ENCODE data around the gene ECE1.
"Not testable (repeated sequence)": the region's sequence is repeated elsewhere in the genome, so short reads cannot be mapped to it uniquely, and the experiment has no call there.

The ECE1 gene

DNA sequence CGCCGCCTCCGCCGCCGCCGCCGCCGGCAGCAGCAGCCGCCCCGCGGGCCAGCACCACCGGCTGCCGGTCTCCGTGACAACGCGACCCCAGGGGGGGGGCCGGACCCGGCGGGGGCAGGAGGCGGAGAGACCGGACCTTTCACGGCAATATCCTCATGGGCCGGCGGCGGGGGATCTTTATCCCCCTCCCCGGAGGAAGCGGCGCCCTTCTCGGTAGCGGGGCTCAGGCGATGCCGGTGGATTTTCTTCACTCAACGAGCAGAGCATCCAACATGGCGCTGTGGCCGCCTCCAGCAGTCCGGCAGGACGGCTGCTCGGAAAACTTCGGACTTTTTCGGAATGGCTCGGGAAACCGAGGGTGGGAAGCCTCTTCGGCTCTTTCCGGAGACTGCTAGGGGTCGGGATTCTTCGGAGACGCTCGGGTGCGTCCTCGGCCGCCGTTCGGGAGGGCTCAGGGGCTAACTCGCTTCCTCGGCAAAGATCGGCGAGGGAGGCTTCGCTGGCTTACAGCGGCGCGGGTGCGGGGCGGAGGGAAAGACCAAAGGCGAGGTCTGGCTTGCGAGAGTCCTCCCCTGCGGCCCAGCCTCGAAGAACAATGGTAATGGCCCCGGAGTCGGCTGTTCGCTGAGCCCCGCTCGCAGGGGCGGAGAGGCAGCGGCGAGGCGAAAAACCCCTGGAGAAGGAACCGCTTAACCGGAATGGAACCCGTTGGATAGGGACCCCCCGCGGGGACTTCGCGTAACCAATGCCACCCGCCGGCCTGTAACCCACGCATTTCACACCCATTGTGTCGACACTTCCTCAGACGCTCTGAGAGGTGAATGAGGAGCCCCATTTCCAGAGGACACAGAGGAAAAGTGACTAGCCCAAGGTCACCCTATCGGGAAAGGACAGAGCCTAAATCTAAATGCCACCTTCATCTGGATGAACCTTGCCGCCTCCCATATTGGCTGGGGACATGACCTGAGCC, 113.4 kb downstream of the ECE1 start, which contains the start of gene EIF4G3:
Gene EIF4G3, minus strand, starts transcription at position 312 of the 970 bp plus-strand sequence. CDS start 174,155 bp downstream, outside the sequence.
- DNase-seq (ENCODE audit: low read depth) = peak; percentile 95

DNA sequence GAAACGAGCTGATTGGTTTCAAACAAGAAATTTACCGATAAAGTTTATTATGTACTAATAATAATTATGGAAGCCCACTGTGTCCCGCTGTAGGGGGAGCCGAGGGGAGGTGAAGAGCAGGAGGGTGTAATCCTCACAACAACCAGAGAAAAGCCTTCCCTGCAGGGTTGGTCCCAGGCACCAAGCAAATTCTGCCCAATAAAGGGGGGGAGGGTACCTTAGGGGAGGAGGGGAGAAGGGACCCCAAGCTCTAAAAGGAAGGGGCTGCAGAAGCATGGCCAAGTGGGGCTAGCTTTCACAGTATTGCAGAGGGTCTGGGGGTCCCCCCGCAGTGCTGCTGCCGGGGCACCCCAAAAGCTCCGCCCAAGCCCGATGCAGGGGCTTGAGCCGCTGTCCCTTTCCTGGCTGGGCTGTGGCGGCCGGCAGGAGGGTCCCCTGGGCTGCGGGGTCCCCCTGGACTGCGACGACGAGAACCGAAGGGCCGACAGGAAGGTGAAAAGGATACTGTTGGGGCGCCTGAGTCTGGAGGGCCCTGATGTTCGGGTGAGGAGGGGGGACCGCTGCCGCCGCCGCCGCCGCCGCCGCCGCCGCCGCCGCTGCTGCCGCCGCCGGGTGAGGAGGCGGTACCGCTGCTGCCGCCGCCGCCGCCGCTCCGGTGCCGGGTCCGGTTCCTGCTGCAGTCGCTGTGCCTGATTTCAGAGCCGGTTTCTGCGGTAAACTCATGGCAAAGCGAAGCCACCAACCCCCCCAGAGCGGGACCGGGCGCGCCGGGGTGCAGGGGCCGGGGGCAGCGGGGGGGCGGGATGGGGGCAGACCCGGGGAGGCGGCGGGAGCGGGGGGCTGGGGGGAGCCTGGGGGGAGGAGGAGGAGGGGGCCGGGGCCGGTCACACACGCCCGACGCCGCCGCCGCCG, 114.3 kb downstream of the ECE1 start:
- DNase-seq (ENCODE audit: low read depth) = no peak

DNA sequence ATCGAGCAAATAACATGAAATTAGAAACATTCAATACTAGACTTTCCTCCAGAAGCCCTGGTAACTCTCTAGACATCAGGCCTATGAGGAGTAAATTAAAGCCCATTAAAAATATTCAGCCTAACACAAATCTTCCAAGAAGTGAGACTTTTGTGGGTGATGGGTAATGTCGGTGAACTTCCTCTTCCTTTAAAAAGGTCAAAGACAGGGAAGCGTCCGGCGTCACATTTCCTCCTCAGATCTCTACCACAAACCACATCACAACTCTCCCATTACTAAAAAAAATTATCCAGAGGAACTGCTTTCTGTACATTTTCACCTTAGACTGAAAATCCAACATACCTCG, 115.0 kb downstream of the ECE1 start:
- DNase-seq (ENCODE audit: low read depth) = peak; percentile 61

DNA sequence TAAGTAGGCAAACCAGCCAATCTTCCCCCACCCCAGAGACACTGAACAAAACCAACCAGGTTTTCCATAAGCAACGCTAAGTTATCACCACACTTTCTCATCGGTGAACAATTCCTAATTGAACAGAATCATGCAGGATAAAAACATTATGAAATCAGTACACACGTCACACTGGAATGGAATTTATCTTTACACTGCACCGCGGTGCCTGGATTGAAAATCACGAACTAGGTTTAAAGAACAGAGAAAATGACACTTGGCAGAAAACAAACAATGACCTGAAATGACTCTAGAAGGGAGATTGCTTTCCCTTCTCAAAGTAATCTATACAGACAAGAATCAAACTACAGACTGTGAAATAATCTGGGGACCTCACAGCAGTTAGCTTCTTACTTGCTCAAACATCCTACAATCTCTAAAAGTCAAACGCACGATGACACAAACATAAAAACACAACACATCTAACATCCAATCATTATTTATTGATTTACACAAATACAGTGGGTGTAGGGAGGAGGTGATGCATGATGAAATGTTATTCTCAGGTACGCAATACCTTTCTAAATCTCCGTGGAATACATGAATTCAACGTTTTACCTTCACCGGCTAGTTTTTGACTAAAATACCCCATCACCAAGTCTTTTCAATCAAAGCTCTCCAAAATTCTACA, 115.5 kb downstream of the ECE1 start:
- peak; percentile 84 for DNase-seq (ENCODE audit: low read depth)

DNA sequence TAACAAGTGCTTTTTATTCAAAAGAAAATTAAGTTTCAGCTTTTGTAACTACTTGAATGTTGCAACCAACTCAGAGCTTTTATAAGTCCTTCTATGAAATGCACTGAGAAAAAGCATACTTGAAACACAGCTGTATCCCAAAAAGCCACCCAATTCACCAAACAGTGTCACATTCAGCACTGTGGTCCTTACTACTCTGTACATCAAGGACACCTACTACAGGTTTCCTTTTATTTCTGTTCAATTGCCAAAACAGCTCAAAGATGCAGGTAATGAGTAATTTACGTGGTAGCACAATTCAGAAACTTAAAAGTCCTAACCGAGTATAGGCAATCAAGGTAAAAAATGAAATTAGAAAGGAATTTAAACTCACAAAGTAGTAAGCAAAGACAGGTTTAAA, 116.0 kb downstream of the ECE1 start:
- no peak for DNase-seq (ENCODE audit: low read depth)

DNA sequence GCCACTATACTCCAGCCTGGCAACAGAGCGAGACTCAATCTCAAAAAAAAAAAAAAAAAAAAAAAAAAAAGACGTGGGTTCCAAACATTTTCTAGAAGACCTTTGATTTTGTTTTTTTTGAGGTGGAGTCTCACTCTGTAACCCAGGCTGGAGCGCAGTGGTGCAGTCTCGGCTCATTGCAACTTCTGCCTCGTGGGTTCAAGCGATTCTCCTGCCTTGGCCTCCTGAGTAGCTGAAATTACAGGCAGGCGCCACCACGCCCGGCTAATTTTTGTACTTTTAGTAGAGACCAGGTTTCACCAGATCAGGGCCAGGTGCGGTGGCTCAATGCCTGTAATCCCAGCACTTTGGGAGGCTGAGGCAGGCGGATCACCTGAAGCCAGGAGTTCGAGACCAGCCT, 117.2 kb downstream of the ECE1 start:
- not testable (repeated sequence) for DNase-seq (ENCODE audit: low read depth)

DNA sequence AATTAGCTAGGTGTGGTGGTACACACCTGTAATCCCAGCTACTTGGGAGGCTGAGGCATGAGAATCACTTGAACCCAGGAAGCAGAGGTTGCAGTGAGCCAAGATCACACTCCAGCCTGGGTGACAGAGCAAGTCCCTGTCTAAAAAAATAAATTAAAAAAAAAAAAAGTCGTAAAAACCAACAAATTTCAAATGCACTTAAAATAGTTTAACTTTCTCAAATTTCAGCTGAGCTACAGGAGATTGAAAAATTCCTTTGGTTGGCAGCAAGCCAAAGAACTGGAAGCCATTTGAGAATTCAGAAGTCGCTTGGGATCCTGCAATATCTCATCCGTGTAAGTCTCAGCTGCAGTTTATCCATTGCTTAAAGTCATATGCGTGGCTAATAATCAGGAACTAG, 119.4 kb downstream of the ECE1 start:
- DNase-seq (ENCODE audit: low read depth) = peak; percentile 72

DNA sequence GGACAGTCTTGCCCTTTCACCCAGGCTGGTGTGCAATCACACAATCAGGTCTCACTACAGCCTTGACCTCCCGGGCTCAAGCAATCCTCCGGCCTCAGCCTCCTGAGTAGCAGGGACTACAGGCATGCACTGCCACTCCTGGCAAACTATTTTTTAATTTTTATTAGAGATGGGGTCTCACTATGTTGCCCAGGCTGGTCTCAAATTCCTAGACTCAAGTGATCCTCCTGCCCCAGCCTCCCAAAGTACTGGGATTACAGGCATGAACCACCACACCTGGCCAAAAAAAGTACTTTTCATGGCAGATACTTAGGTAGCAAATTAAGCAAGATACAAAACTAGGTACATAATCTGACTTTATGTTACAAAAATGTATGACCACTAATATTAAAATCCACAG, 121.8 kb downstream of the ECE1 start:
- DNase-seq (ENCODE audit: low read depth) = no peak

Data from iris pigment epithelial cell (primary cell).